Muscle layer of duodenum (tissue), 2 donors: ENCODE measurements around the gene WNK2.

Experiments used
- H3K27ac ChIP-seq: one replicate; pipeline ENCODE4 v1.7.0; 2013; ENCODE audit warnings: mild to moderate bottlenecking, low read length
- H3K27me3 ChIP-seq: one replicate; pipeline ENCODE4 v1.7.0; 2013; ENCODE audit warnings: low read depth, mild to moderate bottlenecking, control low read depth, low read length
- H3K36me3 ChIP-seq, 2 donors: one replicate each; pipeline ENCODE4 v1.7.0; 2013; ENCODE audit warnings: low read length in 2 of 2, control low read depth in 1 of 2, mild to moderate bottlenecking in 1 of 2; ENCODE audit not compliant: insufficient read depth in 2 of 2, control insufficient read depth in 1 of 2
- H3K4me1 ChIP-seq, 2 donors: one replicate each; pipeline ENCODE4 v1.7.0; 2013; ENCODE audit warnings: low read length in 2 of 2, mild to moderate bottlenecking in 2 of 2, control low read depth in 1 of 2, moderate library complexity in 1 of 2; ENCODE audit not compliant: insufficient read depth in 2 of 2, control insufficient read depth in 1 of 2
- H3K4me3 ChIP-seq, 2 donors: one replicate each; pipeline ENCODE4 v1.7.0; 2013; ENCODE audit warnings: low read length in 2 of 2, low read depth in 1 of 2, mild to moderate bottlenecking in 1 of 2
- H3K9me3 ChIP-seq, 2 donors: one replicate each; pipeline ENCODE4 v1.7.0; 2013; ENCODE audit warnings: low read length in 2 of 2, control low read depth in 1 of 2, mild to moderate bottlenecking in 1 of 2; ENCODE audit not compliant: control insufficient read depth in 1 of 2
- donor health status: healthy.

Gene WNK2

DNA sequence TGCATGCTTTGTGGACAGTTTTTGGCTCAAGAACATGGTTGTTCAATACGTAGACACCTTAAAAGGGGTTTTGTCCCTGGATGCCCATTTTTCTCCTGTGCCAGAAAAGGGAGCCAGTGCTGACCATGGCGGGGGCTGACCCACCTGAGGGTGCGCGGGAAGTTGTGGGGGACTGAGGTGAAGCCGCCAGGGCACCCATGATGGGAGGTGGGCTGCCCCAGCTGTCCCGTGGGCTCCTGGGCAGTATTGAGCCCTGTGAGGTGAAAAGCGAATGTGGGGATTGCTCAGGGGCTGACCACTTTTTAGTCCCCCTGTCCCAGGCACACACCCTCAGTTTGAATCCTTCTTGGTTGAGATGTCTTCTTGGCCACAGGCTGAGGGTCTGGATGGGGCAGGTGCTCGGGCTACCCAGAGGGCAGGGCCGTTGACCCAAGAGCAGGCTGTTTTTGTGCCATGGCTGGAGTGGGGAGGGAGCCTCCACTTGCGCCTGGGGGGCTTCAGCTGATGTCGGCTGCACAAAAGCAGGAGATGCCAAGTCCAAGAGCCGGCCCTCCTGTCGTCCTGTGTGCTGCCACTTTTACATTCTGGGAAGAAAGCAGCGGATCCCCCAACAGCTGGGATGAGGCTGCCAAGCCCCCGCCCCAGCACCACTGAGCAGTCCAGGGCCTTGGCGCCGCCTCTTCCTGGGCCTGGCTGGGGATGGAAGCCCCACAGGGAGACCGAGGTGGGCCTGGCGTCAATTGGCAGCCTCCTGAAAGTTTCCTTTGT lies 120.1 kb downstream of the WNK2 start:
- H3K36me3 ChIP-seq: no peaks in the 10 kb centered on the region
- H3K4me3 ChIP-seq: no peak overlapping the region
- H3K27ac ChIP-seq: no peak overlapping the region
- H3K27me3 ChIP-seq: no peaks in the 10 kb centered on the region
- peaks cover 0 to 14% of the 10 kb centered on the region in 2 donors for H3K4me1 ChIP-seq
- no peaks in the 10 kb centered on the region for H3K9me3 ChIP-seq

GRCh38 chr9:93304574-93305496 lies 120.9 kb downstream of the WNK2 start:
- Histone ChIP-seq H3K9me3 (no peaks in the 10 kb centered on the region), H3K27me3 (no peaks in the 10 kb centered on the region), H3K36me3 (no peaks in the 10 kb centered on the region), H3K4me3 (no peak overlapping the region), H3K27ac (no peak overlapping the region), H3K4me1 (peaks cover 0 to 14% of the 10 kb centered on the region in 2 donors)

DNA sequence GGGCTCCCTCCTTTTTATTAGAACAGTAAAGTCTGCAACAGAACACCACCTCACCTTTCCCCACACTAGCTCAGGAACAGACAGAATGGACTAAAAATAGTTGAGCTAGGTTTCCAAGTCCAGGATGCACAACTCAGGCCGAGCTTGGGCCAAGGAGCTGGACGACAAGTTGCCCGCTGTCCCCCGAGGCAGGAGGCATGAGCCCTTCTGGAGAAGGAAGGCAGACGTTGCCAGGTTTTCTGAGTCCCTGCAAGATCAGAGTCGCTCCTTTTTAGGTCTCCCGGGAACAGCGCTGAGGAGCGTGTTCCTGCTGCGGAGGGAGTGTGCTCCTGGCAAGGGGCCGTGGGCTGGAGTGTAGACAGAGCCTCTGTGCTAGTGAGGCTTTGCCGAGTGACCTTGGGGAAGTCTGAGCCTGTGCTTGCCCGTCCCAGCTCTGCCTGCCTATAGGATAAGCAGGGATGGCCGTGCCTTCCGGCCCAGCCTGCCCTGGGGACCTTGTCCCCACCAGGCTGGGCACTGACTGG lies 121.6 kb downstream of the WNK2 start:
- Histone ChIP-seq H3K9me3 (no peaks in the 10 kb centered on the region), H3K36me3 (no peaks in the 10 kb centered on the region), H3K4me1 (peaks cover 0 to 14% of the 10 kb centered on the region in 2 donors), H3K4me3 (no peak overlapping the region), H3K27me3 (no peaks in the 10 kb centered on the region), H3K27ac (no peak overlapping the region)

DNA sequence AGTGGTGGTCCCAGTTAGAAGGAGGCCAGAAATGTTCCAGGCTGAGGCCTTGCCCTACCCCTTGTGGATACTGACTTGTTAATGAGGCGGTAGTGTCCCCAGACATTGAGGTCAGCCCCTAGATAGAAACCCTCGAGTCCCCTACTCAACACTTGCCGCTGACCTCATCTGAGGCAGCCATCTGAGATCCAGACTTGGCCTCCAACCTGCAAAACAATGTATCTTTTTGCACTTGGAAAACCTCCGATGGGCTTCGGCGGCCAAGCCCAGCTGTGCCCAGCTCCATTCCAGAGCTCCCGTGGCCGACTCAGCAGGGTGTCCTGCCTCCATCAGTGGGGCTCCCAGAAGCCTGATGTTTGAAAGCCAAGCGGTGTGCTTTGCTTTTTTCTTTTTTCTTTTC lies 122.1 kb downstream of the WNK2 start:
- H3K27me3 ChIP-seq: no peaks in the 10 kb centered on the region
- no peak overlapping the region for H3K4me3 ChIP-seq
- H3K9me3 ChIP-seq: no peaks in the 10 kb centered on the region
- H3K4me1 ChIP-seq: peaks cover 0 to 14% of the 10 kb centered on the region in 2 donors
- H3K36me3 ChIP-seq: peaks cover 0 to 2% of the 10 kb centered on the region in 2 donors
- no peak overlapping the region for H3K27ac ChIP-seq

DNA sequence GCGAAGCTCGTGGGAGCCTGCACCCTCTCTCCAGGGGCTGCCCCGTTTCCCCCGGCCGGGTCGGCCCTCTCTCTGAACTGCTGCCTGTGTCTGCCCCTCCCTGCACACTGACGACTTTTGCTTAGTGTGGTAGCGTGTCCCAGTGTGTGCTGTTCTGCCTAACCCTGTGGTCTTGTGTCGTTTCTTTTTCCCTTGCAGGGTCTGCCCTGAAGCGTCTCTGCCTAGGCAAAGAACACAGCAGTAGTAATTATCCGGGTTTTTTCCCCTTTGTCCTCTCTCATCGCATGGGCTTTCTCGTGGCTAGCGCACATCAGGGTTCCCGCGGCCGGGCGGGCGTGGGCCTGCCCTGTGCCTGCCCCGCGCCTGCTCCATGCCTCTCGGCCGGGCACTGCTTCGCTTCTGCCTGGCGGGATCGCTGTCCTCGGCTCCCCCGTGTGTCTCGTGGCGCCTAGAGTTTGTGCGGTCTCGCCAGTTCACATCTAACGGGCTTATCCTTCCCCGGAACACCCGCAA lies 122.7 kb downstream of the WNK2 start:
- Histone ChIP-seq H3K27me3 (no peaks in the 10 kb centered on the region), H3K27ac (no peak overlapping the region), H3K4me1 (peaks cover 0 to 14% of the 10 kb centered on the region in 2 donors), H3K36me3 (peaks cover 0 to 3% of the 10 kb centered on the region in 2 donors), H3K4me3 (no peak overlapping the region), H3K9me3 (no peaks in the 10 kb centered on the region)

DNA sequence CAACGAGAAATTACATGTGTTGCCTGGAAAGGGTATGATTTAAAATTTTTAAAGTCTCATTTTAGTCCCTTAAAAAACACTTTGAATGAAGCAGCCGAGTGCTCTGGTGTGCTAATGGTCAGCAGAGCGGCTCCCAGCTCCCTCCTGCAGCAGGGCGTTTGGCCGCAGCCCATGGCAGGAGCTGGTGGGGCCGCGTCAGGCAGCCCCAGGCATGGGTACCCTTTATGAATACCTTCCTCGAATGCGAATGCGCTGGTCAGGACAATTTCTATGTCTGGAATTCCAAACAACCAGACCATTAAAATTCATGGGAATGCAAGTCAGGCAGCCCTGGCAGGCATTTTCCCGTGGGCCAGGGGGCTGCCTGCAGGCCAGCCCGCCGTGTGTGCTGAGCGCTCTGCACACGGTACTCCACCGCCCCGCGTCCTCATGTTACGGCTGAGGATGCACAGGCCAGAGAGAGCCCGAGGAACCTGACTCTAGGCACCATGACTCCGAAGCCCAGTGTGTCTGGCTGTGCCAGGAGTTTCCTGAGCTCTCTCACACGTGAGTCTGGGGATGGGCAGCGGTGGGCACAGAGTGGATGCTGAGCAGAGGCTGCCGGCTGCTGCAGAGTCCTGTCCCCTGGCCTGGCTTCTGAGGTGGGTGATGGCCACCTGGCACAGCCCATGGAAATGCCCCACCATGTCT lies 123.7 kb downstream of the WNK2 start:
- no peaks in the 10 kb centered on the region for H3K27me3 ChIP-seq
- peaks cover 0 to 3% of the 10 kb centered on the region in 2 donors for H3K36me3 ChIP-seq
- H3K4me1 ChIP-seq: peaks cover 1 to 14% of the 10 kb centered on the region in 2 donors
- H3K9me3 ChIP-seq: no peaks in the 10 kb centered on the region
- no peak overlapping the region for H3K4me3 ChIP-seq
- H3K27ac ChIP-seq: no peak overlapping the region

DNA sequence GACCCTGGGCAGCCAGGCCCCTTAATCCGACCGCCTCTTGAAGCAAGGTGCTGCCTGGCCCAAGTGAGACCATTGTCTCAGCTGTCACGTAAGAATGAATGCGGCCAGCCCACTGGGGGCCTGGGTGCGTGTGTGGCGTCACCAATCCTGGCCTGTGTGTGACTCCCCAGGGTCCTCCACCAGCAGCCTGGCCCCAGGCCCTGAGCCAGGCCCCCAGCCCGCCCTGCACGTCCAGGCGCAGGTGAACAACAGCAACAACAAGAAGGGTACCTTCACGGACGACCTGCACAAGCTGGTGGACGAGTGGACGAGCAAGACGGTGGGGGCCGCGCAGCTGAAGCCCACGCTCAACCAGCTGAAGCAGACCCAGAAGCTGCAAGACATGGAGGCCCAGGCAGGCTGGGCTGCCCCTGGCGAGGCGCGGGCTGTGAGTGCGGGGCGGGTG lies 124.2 kb downstream of the WNK2 start:
- Histone ChIP-seq H3K4me3 (no peak overlapping the region), H3K36me3 (peaks cover 0 to 3% of the 10 kb centered on the region in 2 donors), H3K9me3 (no peaks in the 10 kb centered on the region), H3K4me1 (peaks cover 5 to 14% of the 10 kb centered on the region in 2 donors), H3K27me3 (no peaks in the 10 kb centered on the region), H3K27ac (no peak overlapping the region)

DNA sequence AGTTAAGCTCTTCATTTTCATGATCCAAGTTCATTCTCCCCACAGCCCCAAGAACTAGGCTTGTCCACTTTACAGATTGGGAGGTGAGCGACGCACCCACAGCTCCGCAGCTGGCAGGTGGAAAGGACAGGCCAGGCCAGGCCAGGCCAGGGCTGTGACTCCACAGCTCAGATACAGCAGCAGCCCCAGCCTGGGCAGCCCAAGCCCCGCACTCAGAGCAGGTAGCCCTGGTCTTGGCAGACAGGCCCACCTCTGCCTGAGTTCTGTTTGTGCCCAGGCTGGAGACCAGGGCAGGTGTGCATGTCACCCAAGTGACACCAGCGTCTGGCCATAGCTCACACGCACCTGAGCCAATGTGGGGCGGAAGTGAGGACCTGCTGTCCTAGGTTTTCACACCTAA lies 124.7 kb downstream of the WNK2 start:
- peaks cover 5 to 14% of the 10 kb centered on the region in 2 donors for H3K4me1 ChIP-seq
- H3K27me3 ChIP-seq: no peaks in the 10 kb centered on the region
- H3K27ac ChIP-seq: no peak overlapping the region
- peaks cover 0 to 3% of the 10 kb centered on the region in 2 donors for H3K36me3 ChIP-seq
- H3K4me3 ChIP-seq: no peak overlapping the region
- no peaks in the 10 kb centered on the region for H3K9me3 ChIP-seq

GRCh38 chr9:93309889-93310425 lies 126.0 kb downstream of the WNK2 start:
- no peaks in the 10 kb centered on the region for H3K9me3 ChIP-seq
- peaks cover 1 to 3% of the 10 kb centered on the region in 2 donors for H3K36me3 ChIP-seq
- no peak overlapping the region for H3K27ac ChIP-seq
- H3K4me3 ChIP-seq: no peak overlapping the region
- no peaks in the 10 kb centered on the region for H3K27me3 ChIP-seq
- H3K4me1 ChIP-seq: peaks cover 5 to 11% of the 10 kb centered on the region in 2 donors

GRCh38 chr9:93315118-93315517 lies 131.2 kb downstream of the WNK2 start:
- Histone ChIP-seq H3K4me1 (peaks cover 0 to 5% of the 10 kb centered on the region in 2 donors), H3K4me3 (no peak overlapping the region), H3K36me3 (peaks cover 3 to 24% of the 10 kb centered on the region in 2 donors), H3K27me3 (no peaks in the 10 kb centered on the region), H3K9me3 (no peaks in the 10 kb centered on the region), H3K27ac (no peak overlapping the region)
